ENCODE results near the gene RBM24.

The RBM24 gene

GRCh38 chr6:17267566-17267965 lies 13.6 kb upstream of the RBM24 start:
- no peak for TF ChIP-seq POLR2AphosphoS5 (IDR thresholded peaks at IDR 0.05; ENCODE audit: low read depth)
- TF ChIP-seq REST (IDR thresholded peaks at IDR 0.05; ENCODE audit: insufficient replicate concordance, low read depth): no peak
- no peak for TF ChIP-seq CTCF (IDR thresholded peaks at IDR 0.05; ENCODE audit: insufficient read depth, low read length)
- no peak for TF ChIP-seq SPI1 (IDR thresholded peaks at IDR 0.05; ENCODE audit: borderline replicate concordance, low read depth)
- TF ChIP-seq GABPA (IDR thresholded peaks at IDR 0.05; ENCODE audit: low read depth): no peak
- no peak for DNase-seq (ENCODE audit: low read depth in 1 of 2, low spot score in 1 of 2)
- H3K27ac ChIP-seq (replicated peaks): no peak overlapping the region
- no peak overlapping the region for H3K4me3 ChIP-seq (replicated peaks; ENCODE audit: insufficient read depth, low read length)
- H3K27me3 ChIP-seq (ENCODE audit: insufficient read depth, poor library complexity, severe bottlenecking): no peaks in the 10 kb centered on the region

- TF ChIP-seq GABPA (IDR thresholded peaks at IDR 0.05; ENCODE audit: low read depth): no peak
- TF ChIP-seq POLR2AphosphoS5 (IDR thresholded peaks at IDR 0.05; ENCODE audit: low read depth): no peak
- no peak for TF ChIP-seq CTCF (IDR thresholded peaks at IDR 0.05; ENCODE audit: insufficient read depth, low read length)
- no peak for TF ChIP-seq SPI1 (IDR thresholded peaks at IDR 0.05; ENCODE audit: borderline replicate concordance, low read depth)
- no peak for TF ChIP-seq REST (IDR thresholded peaks at IDR 0.05; ENCODE audit: insufficient replicate concordance, low read depth)
- Histone ChIP-seq H3K4me3 (replicated peaks; ENCODE audit: insufficient read depth, low read length) (no peak overlapping the region), H3K27ac (replicated peaks) (no peak overlapping the region), H3K27me3 (ENCODE audit: insufficient read depth, poor library complexity, severe bottlenecking) (no peaks in the 10 kb centered on the region)
- DNase-seq (ENCODE audit: low read depth in 1 of 2, low spot score in 1 of 2): no peak
Measured at GRCh38 chr6:17268114-17268513, 13.0 kb upstream of the RBM24 start.

GRCh38 chr6:17269840-17270239 lies 11.3 kb upstream of the RBM24 start:
- no peak overlapping the region for H3K4me3 ChIP-seq (replicated peaks; ENCODE audit: insufficient read depth, low read length)
- DNase-seq (ENCODE audit: low read depth in 1 of 2, low spot score in 1 of 2): no peak
- TF ChIP-seq CTCF (IDR thresholded peaks at IDR 0.05; ENCODE audit: insufficient read depth, low read length) (no peak), GABPA (IDR thresholded peaks at IDR 0.05; ENCODE audit: low read depth) (no peak), REST (IDR thresholded peaks at IDR 0.05; ENCODE audit: insufficient replicate concordance, low read depth) (no peak), SPI1 (IDR thresholded peaks at IDR 0.05; ENCODE audit: borderline replicate concordance, low read depth) (no peak), POLR2AphosphoS5 (IDR thresholded peaks at IDR 0.05; ENCODE audit: low read depth) (no peak)
- H3K27ac ChIP-seq (replicated peaks): no peak overlapping the region
- no peaks in the 10 kb centered on the region for H3K27me3 ChIP-seq (ENCODE audit: insufficient read depth, poor library complexity, severe bottlenecking)

All from HL-60 (cell line).